Measurements from ENCODE around the gene GLI3. TPM values are rescaled to one million over a fixed set of nuclear protein-coding genes. Genes with fewer than 3 reads are reported as not detected.

GLI3 gene
- total RNA-seq, 2 experiments from 2014 or later: 0.28 to 0.36 TPM

- ChIA-PET POLR2A (no interaction called here), CTCF (no interaction called here)
- Histone ChIP-seq H3K27ac (ENCODE audit: low read depth in 1 of 2, low read length in 2 of 2) (no peak overlapping the region), H3K27me3 (ENCODE audit: control insufficient read depth in 1 of 2, insufficient read depth in 2 of 2, low read length in 2 of 2) (peaks cover 0 to 2% of the 10 kb centered on the region in 2 experiments), H3K4me1 (ENCODE audit: insufficient read depth, low read length) (no peaks in the 10 kb centered on the region), H3K4me3 (ENCODE audit: low read length) (no peak overlapping the region), H3K9me3 (ENCODE audit: control insufficient read depth in 1 of 2, insufficient read depth in 1 of 2, low read length in 2 of 2) (peaks cover 0 to 8% of the 10 kb centered on the region in 2 experiments), H3K36me3 (ENCODE audit: insufficient read depth, low read length) (no peaks in the 10 kb centered on the region)
- H3K9me3 Mint-ChIP-seq: peaks cover 3% of the 10 kb centered on the region
- H3K27me3 Mint-ChIP-seq: peaks cover 13% of the 10 kb centered on the region
- no peaks in the 10 kb centered on the region for H3K36me3 Mint-ChIP-seq (ENCODE audit: low read depth)
- ATAC-seq (ENCODE audit: poor library complexity): no peak
- no peaks in the 10 kb centered on the region for H3K4me1 Mint-ChIP-seq (ENCODE audit: low read depth)
- no peak for DNase-seq
- H3K4me3 Mint-ChIP-seq: no peak overlapping the region
- H3K27ac Mint-ChIP-seq: no peak overlapping the region
- intact Hi-C loops (cut with DNase I, micrococcal nuclease): no loop called here
- no peak for TF ChIP-seq CTCF (IDR thresholded peaks at IDR 0.05)
Observed at GRCh38 chr7:42010751-42011150, 226.3 kb downstream of the GLI3 start.

GRCh38 chr7:42006801-42007513, 230.1 kb downstream of the GLI3 start:
- CTCF ChIA-PET: no interaction called here
- H3K27me3 ChIP-seq (ENCODE audit: control insufficient read depth in 1 of 2, insufficient read depth in 2 of 2, low read length in 2 of 2): no peaks in the 10 kb centered on the region
- Mint-ChIP-seq H3K9me3 (no peaks in the 10 kb centered on the region), H3K36me3 (ENCODE audit: low read depth) (no peaks in the 10 kb centered on the region), H3K4me1 (ENCODE audit: low read depth) (no peaks in the 10 kb centered on the region), H3K4me3 (no peak overlapping the region), H3K27ac (no peak overlapping the region), H3K27me3 (peaks cover 10% of the 10 kb centered on the region)
- H3K4me1 ChIP-seq (ENCODE audit: insufficient read depth, low read length): no peaks in the 10 kb centered on the region
- POLR2A ChIA-PET: no interaction called here
- ATAC-seq (ENCODE audit: poor library complexity) (no peak), DNase-seq (no peak)
- intact Hi-C loops (cut with DNase I, micrococcal nuclease): no loop called here
- no peak overlapping the region for H3K4me3 ChIP-seq (ENCODE audit: low read length)
- no peak overlapping the region for H3K27ac ChIP-seq (ENCODE audit: low read depth in 1 of 2, low read length in 2 of 2)
- H3K9me3 ChIP-seq (ENCODE audit: control insufficient read depth in 1 of 2, insufficient read depth in 1 of 2, low read length in 2 of 2): no peaks in the 10 kb centered on the region
- no peak for TF ChIP-seq CTCF (IDR thresholded peaks at IDR 0.05)
- H3K36me3 ChIP-seq (ENCODE audit: insufficient read depth, low read length): no peaks in the 10 kb centered on the region

GRCh38 chr7:42002654-42003053, 234.4 kb downstream of the GLI3 start:
- Histone ChIP-seq H3K27ac (ENCODE audit: low read depth in 1 of 2, low read length in 2 of 2) (no peak overlapping the region), H3K4me3 (ENCODE audit: low read length) (no peak overlapping the region), H3K27me3 (ENCODE audit: control insufficient read depth in 1 of 2, insufficient read depth in 2 of 2, low read length in 2 of 2) (no peaks in the 10 kb centered on the region), H3K36me3 (ENCODE audit: insufficient read depth, low read length) (no peaks in the 10 kb centered on the region), H3K4me1 (ENCODE audit: insufficient read depth, low read length) (no peaks in the 10 kb centered on the region), H3K9me3 (ENCODE audit: control insufficient read depth in 1 of 2, insufficient read depth in 1 of 2, low read length in 2 of 2) (no peaks in the 10 kb centered on the region)
- H3K4me3 Mint-ChIP-seq: no peak overlapping the region
- peaks cover 20% of the 10 kb centered on the region for H3K27me3 Mint-ChIP-seq
- DNase-seq: no peak
- no peaks in the 10 kb centered on the region for H3K4me1 Mint-ChIP-seq (ENCODE audit: low read depth)
- no peaks in the 10 kb centered on the region for H3K36me3 Mint-ChIP-seq (ENCODE audit: low read depth)
- intact Hi-C loops (cut with DNase I, micrococcal nuclease): no loop called here
- H3K9me3 Mint-ChIP-seq: no peaks in the 10 kb centered on the region
- H3K27ac Mint-ChIP-seq: no peak overlapping the region
- no peak for TF ChIP-seq CTCF (IDR thresholded peaks at IDR 0.05)
- ChIA-PET CTCF (no interaction called here), POLR2A (no interaction called here)
- ATAC-seq (ENCODE audit: poor library complexity): no peak
